HG03520 (cell line): ENCODE data around the gene CMTM1.
"Not testable (repeated sequence)": the region's sequence is repeated elsewhere in the genome, so short reads cannot be mapped to it uniquely, and the experiment has no call there.

ENCODE experiments used
- ATAC-seq: cut with Tn5 transposase; IDR thresholded peaks from one replicate; pipeline ENCODE4 v1.9.1; 2021; ENCODE audit warnings: mild to moderate bottlenecking, moderate library complexity; ENCODE audit not compliant: unreplicated experiment

The CMTM1 gene

GRCh38 chr16:66610111-66610820 lies 44.0 kb downstream of the CMTM1 start:
- no peak for ATAC-seq

- not testable (repeated sequence) for ATAC-seq
These were observed 45.7 kb downstream of the CMTM1 start for GRCh38 chr16:66611911-66612310.

GRCh38 chr16:66612422-66612821 lies 46.2 kb downstream of the CMTM1 start:
- ATAC-seq, result no peak

GRCh38 chr16:66614161-66614802 lies 48.0 kb downstream of the CMTM1 start:
- ATAC-seq, result no peak

GRCh38 chr16:66616169-66616568 lies 49.9 kb downstream of the CMTM1 start:
- ATAC-seq, result no peak

GRCh38 chr16:66616592-66616991 lies 50.4 kb downstream of the CMTM1 start:
- no peak for ATAC-seq

GRCh38 chr16:66617010-66617434 lies 50.8 kb downstream of the CMTM1 start:
- ATAC-seq, result no peak

GRCh38 chr16:66617728-66618127 lies 51.5 kb downstream of the CMTM1 start:
- ATAC-seq, result no peak

- ATAC-seq, result no peak
These were observed 52.5 kb downstream of the CMTM1 start for GRCh38 chr16:66618588-66619375.

- ATAC-seq, result no peak
These were observed 53.5 kb downstream of the CMTM1 start for GRCh38 chr16:66619534-66620428.

GRCh38 chr16:66620429-66620795 lies 54.2 kb downstream of the CMTM1 start:
- no peak for ATAC-seq

GRCh38 chr16:66621973-66622372 lies 55.7 kb downstream of the CMTM1 start:
- ATAC-seq, result no peak

- no peak for ATAC-seq
These were observed 56.6 kb downstream of the CMTM1 start for GRCh38 chr16:66622863-66623262.

GRCh38 chr16:66623755-66624154 lies 57.5 kb downstream of the CMTM1 start:
- ATAC-seq, result no peak

- not testable (repeated sequence) for ATAC-seq
These were observed 61.6 kb downstream of the CMTM1 start for GRCh38 chr16:66627611-66628378.
